ENCODE data around the gene PTPRD. TPM values are rescaled to one million over a fixed set of nuclear protein-coding genes. Genes with fewer than 3 reads are reported as not detected.
A peak's percentile ranks its signal among the peaks of the same experiment; 100 is the strongest.

PTPRD gene
- total RNA-seq, 2 donors from 2014 or later = 97.4 to 101 TPM

- Histone ChIP-seq H3K4me1 (ENCODE audit: control insufficient read depth, insufficient read depth, low read length) (no peaks in the 10 kb centered on the region), H3K27ac (ENCODE audit: low read depth, low read length) (no peak overlapping the region), H3K9me3 (ENCODE audit: control insufficient read depth, low read length) (no peaks in the 10 kb centered on the region), H3K27me3 (ENCODE audit: control insufficient read depth, insufficient read depth, low read length, poor library complexity, severe bottlenecking) (no peaks in the 10 kb centered on the region), H3K36me3 (ENCODE audit: control insufficient read depth, insufficient read depth, low read length) (no peaks in the 10 kb centered on the region), H3K4me3 (ENCODE audit: low read length) (no peak overlapping the region), H3K9ac (ENCODE audit: extremely low read depth, low read length, poor library complexity, severe bottlenecking) (no peak overlapping the region)
- Mint-ChIP-seq H3K4me3 (no peak overlapping the region), H3K4me1 (peaks cover 4% of the 10 kb centered on the region), H3K27me3 (ENCODE audit: insufficient read depth) (no peaks in the 10 kb centered on the region), H3K27ac (no peak overlapping the region), H3K36me3 (ENCODE audit: low read depth) (no peaks in the 10 kb centered on the region), H3K9me3 (no peaks in the 10 kb centered on the region)
- DNase-seq = no peak
- WGBS, 2 experiments (ENCODE audit: insufficient coverage in 1 of 2, insufficient read length in 1 of 2) = no CpG with 5 or more reads among the region's 1 CpG
- TF ChIP-seq, protein P1, sequence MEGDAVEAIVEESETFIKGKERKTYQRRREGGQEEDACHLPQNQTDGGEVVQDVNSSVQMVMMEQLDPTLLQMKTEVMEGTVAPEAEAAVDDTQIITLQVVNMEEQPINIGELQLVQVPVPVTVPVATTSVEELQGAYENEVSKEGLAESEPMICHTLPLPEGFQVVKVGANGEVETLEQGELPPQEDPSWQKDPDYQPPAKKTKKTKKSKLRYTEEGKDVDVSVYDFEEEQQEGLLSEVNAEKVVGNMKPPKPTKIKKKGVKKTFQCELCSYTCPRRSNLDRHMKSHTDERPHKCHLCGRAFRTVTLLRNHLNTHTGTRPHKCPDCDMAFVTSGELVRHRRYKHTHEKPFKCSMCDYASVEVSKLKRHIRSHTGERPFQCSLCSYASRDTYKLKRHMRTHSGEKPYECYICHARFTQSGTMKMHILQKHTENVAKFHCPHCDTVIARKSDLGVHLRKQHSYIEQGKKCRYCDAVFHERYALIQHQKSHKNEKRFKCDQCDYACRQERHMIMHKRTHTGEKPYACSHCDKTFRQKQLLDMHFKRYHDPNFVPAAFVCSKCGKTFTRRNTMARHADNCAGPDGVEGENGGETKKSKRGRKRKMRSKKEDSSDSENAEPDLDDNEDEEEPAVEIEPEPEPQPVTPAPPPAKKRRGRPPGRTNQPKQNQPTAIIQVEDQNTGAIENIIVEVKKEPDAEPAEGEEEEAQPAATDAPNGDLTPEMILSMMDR (conservative IDR thresholded peaks at IDR 0.05) = no peak
Measured at GRCh38 chr9:10562581-10563343, 50.0 kb downstream of the PTPRD start.

- H3K9ac ChIP-seq (ENCODE audit: extremely low read depth, low read length, poor library complexity, severe bottlenecking) = no peak overlapping the region
- Mint-ChIP-seq H3K27ac (no peak overlapping the region), H3K27me3 (ENCODE audit: insufficient read depth) (no peaks in the 10 kb centered on the region), H3K4me3 (no peak overlapping the region), H3K9me3 (no peaks in the 10 kb centered on the region), H3K4me1 (peaks cover 5% of the 10 kb centered on the region), H3K36me3 (ENCODE audit: low read depth) (no peaks in the 10 kb centered on the region)
- no peaks in the 10 kb centered on the region for H3K9me3 ChIP-seq (ENCODE audit: control insufficient read depth, low read length)
- WGBS, 2 experiments (ENCODE audit: insufficient coverage in 1 of 2, insufficient read length in 1 of 2) = 91 to 100% methylated on average over 1 of the region's 1 CpG
- TF ChIP-seq, protein P1 (conservative IDR thresholded peaks at IDR 0.05) = no peak
- no peaks in the 10 kb centered on the region for H3K4me1 ChIP-seq (ENCODE audit: control insufficient read depth, insufficient read depth, low read length)
- DNase-seq = peak; percentile 44
- no peak overlapping the region for H3K4me3 ChIP-seq (ENCODE audit: low read length)
- no peak overlapping the region for H3K27ac ChIP-seq (ENCODE audit: low read depth, low read length)
- no peaks in the 10 kb centered on the region for H3K27me3 ChIP-seq (ENCODE audit: control insufficient read depth, insufficient read depth, low read length, poor library complexity, severe bottlenecking)
- no peaks in the 10 kb centered on the region for H3K36me3 ChIP-seq (ENCODE audit: control insufficient read depth, insufficient read depth, low read length)
Measured at GRCh38 chr9:10548348-10548747, 64.5 kb downstream of the PTPRD start.

DNA sequence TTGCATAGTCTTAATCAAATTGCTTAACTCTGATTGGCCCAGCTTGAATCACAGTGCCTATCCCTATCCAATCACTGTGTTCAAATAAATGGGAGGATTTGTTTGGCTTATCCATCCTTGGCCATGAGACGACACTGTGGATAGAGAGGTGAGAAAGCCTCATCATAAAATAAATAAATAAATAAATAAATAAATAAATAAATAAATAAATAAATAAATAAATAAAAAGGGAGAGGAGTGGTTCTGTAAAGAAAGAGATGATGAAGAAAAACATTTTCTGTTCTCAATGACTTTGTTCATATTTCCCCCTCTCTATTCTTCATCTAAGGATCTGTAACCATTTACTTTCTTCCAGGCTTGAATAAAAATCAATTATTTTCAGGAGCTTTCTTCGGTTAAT lies 74.7 kb downstream of the PTPRD start:
- no peaks in the 10 kb centered on the region for H3K27me3 ChIP-seq (ENCODE audit: control insufficient read depth, insufficient read depth, low read length, poor library complexity, severe bottlenecking)
- no peaks in the 10 kb centered on the region for H3K27me3 Mint-ChIP-seq (ENCODE audit: insufficient read depth)
- no peaks in the 10 kb centered on the region for H3K9me3 Mint-ChIP-seq

More for the DNA sequence above, 74.7 kb downstream of the PTPRD start:
- DNase-seq = no peak
- H3K9me3 ChIP-seq (ENCODE audit: control insufficient read depth, low read length) = no peaks in the 10 kb centered on the region
- H3K4me3 ChIP-seq (ENCODE audit: low read length) = no peak overlapping the region
- no peaks in the 10 kb centered on the region for H3K4me1 Mint-ChIP-seq
- TF ChIP-seq, protein P1 (conservative IDR thresholded peaks at IDR 0.05) = no peak
- no peak overlapping the region for H3K27ac Mint-ChIP-seq
- H3K27ac ChIP-seq (ENCODE audit: low read depth, low read length) = no peak overlapping the region
- 97 to 100% methylated on average over 1 of the region's 2 CpGs for WGBS, 2 experiments (ENCODE audit: insufficient coverage in 1 of 2, insufficient read length in 1 of 2)
- no peaks in the 10 kb centered on the region for H3K4me1 ChIP-seq (ENCODE audit: control insufficient read depth, insufficient read depth, low read length)
- H3K36me3 Mint-ChIP-seq (ENCODE audit: low read depth) = no peaks in the 10 kb centered on the region
- no peaks in the 10 kb centered on the region for H3K36me3 ChIP-seq (ENCODE audit: control insufficient read depth, insufficient read depth, low read length)
- H3K9ac ChIP-seq (ENCODE audit: extremely low read depth, low read length, poor library complexity, severe bottlenecking) = no peak overlapping the region
- H3K4me3 Mint-ChIP-seq = no peak overlapping the region

Data from endodermal cell (in vitro differentiated cells).